Smooth muscle cell (in vitro differentiated cells): Measurements from ENCODE around the gene FYN. TPM values are rescaled to one million over a fixed set of nuclear protein-coding genes. Genes with fewer than 3 reads are reported as not detected.
A peak's percentile ranks its signal among the peaks of the same experiment; 100 is the strongest.

Experiments
- DNase-seq: peaks from one replicate; lab custom pipeline; 2025; ENCODE audit not compliant: unreplicated experiment; lab: John Stamatoyannopoulos, UW
- H2AFZ ChIP-seq: fragments of 200-600 bp; sonication (generic); 2 replicates; pipeline ENCODE4 v1.6.0; 2016; ENCODE audit warnings: antibody characterized with exemption, low read depth, mild to moderate bottlenecking
- H3F3A ChIP-seq: fragments of 200-600 bp; sonication (generic); 2 replicates; pipeline ENCODE4 v1.6.0; 2017; ENCODE audit warnings: antibody characterized with exemption, low read depth
- H3K27ac ChIP-seq: fragments of 200-600 bp; sonication (generic); 2 replicates; pipeline ENCODE4 v1.5.1; 2016; ENCODE audit warnings: low read depth, mild to moderate bottlenecking
- H3K27me3 ChIP-seq: fragments of 200-600 bp; sonication (generic); 2 replicates; pipeline ENCODE4 v1.6.1; 2016; ENCODE audit warnings: low read depth, mild to moderate bottlenecking
- H3K36me3 ChIP-seq: fragments of 200-600 bp; sonication (generic); 2 replicates; pipeline ENCODE4 v1.5.1; 2016; ENCODE audit warnings: low read depth
- H3K4me1 ChIP-seq: fragments of 200-600 bp; sonication (generic); 2 replicates; pipeline ENCODE4 v1.5.1; 2016; ENCODE audit warnings: low read depth
- H3K4me2 ChIP-seq: fragments of 200-600 bp; sonication (generic); 2 replicates; pipeline ENCODE4 v1.6.0; 2016; ENCODE audit warnings: mild to moderate bottlenecking
- H3K4me3 ChIP-seq: fragments of 200-600 bp; sonication (generic); 2 replicates; pipeline ENCODE4 v1.5.1; 2016; ENCODE audit warnings: mild to moderate bottlenecking
- H3K79me2 ChIP-seq: fragments of 200-600 bp; sonication (generic); 2 replicates; pipeline ENCODE4 v1.6.0; 2016; ENCODE audit warnings: low read depth, mild to moderate bottlenecking
- H3K9ac ChIP-seq: fragments of 200-600 bp; sonication (generic); 2 replicates; pipeline ENCODE4 v1.6.0; 2016; ENCODE audit warnings: low read depth
- H3K9me3 ChIP-seq: fragments of 200-600 bp; sonication (generic); replicated peaks from 2 replicates; pipeline ENCODE4 v1.5.1; 2016; ENCODE audit warnings: low read depth
- H4K20me1 ChIP-seq: fragments of 200-600 bp; sonication (generic); 2 replicates; pipeline ENCODE4 v1.6.0; 2016; ENCODE audit warnings: low read depth
- WGBS: methylation state at CpG from one replicate; pipeline ENCODE4 v1.1.7; 2016; ENCODE audit warnings: low lambda C conversion rate; 5-methylcytosine and 5-hydroxymethylcytosine counted together
- polyA plus RNA-seq: library from polyadenylated mRNA; unstranded; fragments of >200 nt; fragmentation: Nextera tagmentation; extraction: Ambion mirVana; gene quantifications from 2 replicates; pipeline ENCODE4 v1.2.1, GENCODE V29; 2016
- total RNA-seq: library from RNA; depleted of rRNA; stranded (reverse); fragments of >200 nt; gene quantifications from 2 replicates; pipeline ENCODE4 v1.2.3, GENCODE V29; 2014
- TF ChIP-seq, protein P1 (sequence below): fragments of 200-600 bp; sonication (generic); IDR thresholded peaks from 2 replicates; pipeline ENCODE4 v1.5.1; 2017; ENCODE audit warnings: borderline replicate concordance, mild to moderate bottlenecking, antibody characterized with exemption; ENCODE audit not compliant: insufficient read depth, poor library complexity, severe bottlenecking

Gene FYN
- total and polyA plus RNA-seq, 2 experiments from 2014 or later = 110 to 138 TPM

DNA sequence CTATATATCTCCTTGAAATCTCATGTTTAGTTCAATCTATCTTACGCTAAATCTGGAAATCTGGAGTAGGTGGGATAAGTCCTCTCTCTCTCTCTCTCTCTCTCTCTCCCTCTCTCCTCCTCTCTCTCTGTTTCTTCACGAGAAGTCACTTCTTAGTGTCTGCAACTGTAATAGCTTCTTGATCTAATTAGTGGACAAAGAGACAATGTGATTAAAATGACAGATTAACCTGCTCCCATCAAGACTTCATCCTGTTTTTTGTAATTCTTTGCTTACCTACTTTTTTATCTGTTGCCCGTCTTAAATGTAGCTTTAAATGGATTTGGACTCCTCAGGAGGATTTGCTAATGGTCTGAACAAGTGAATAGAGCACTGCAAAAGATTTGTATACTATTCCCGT is 2.5 kb upstream of the FYN start:
- Histone ChIP-seq H3K4me3 (no peak overlapping the region), H3K9me3 (no peaks in the 10 kb centered on the region), H3K9ac (no peak overlapping the region), H3F3A (peaks cover 3% of the 10 kb centered on the region), H3K27me3 (no peaks in the 10 kb centered on the region), H4K20me1 (peaks cover 14% of the 10 kb centered on the region), H3K79me2 (peaks cover 17% of the 10 kb centered on the region), H2AFZ (no peak overlapping the region), H3K36me3 (no peaks in the 10 kb centered on the region), H3K4me2 (no peak overlapping the region), H3K4me1 (peaks cover 10% of the 10 kb centered on the region), H3K27ac (no peak overlapping the region)
- DNase-seq = no peak
- TF ChIP-seq, protein P1, sequence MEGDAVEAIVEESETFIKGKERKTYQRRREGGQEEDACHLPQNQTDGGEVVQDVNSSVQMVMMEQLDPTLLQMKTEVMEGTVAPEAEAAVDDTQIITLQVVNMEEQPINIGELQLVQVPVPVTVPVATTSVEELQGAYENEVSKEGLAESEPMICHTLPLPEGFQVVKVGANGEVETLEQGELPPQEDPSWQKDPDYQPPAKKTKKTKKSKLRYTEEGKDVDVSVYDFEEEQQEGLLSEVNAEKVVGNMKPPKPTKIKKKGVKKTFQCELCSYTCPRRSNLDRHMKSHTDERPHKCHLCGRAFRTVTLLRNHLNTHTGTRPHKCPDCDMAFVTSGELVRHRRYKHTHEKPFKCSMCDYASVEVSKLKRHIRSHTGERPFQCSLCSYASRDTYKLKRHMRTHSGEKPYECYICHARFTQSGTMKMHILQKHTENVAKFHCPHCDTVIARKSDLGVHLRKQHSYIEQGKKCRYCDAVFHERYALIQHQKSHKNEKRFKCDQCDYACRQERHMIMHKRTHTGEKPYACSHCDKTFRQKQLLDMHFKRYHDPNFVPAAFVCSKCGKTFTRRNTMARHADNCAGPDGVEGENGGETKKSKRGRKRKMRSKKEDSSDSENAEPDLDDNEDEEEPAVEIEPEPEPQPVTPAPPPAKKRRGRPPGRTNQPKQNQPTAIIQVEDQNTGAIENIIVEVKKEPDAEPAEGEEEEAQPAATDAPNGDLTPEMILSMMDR = no peak
- 89% methylated on average over 4 of the region's 4 CpGs for WGBS

DNA sequence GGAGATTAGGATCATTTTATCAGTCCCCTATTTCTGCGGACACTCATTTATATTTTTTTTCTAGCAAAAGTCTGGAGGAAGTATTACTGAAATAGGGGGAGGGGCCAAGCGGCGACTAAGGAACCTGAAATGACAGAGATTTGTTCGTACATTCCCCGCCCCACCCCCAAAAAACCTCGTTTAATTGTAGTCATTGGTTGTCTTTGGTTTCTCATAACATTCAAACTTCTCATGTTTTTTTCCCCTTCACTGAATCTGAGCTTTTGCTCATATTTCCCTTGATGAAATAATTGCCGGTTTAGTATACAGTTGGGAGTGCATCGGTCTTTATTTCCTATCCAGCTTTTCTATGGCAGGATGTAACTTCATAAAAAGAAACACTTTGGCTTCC is 768 bp upstream of the FYN start:
- H3K9ac ChIP-seq = no peak overlapping the region

DNA sequence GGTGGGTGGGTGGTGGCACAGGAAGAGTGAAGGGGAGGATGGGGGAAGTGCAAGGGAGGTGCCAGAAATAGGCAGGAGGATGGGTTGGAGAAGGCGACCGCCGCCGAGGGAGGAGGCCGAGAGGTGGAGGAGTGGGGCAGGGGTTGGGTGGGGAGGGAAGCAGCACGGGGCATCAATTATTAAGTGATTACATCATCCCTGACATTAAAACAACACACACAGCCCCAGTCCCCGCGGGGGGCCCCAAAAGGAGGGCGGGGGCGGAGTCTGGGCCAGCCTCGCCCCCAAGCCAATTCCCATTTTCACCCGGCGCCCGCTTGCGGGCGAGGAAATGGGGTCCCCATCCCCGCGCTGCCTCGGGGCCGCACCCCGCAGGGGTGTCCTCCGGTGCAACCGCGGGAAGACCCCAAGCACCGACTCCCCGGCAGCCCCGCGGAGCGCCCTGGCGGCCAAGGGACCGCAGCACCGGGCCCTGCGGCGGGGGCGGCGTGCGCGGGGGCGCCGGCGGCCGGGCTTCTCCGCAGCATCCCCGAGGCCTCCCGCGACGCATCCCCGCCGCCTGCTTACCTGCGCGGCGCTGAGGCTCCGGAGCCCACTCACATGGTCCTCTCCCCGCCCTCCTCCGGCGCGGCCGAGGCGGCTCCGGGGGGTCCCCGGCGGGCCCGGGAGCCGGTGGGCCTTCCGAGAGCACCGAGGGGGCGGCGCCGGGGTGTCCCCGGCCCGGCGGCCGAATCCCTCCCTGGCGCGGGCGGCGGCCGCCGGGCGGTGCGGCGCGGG is 663 bp downstream of the FYN start:
- peak overlapping the region; percentile 83 for H2AFZ ChIP-seq
- H4K20me1 ChIP-seq = peaks cover 46% of the 10 kb centered on the region
- peak overlapping the region; percentile 30 for H3K9ac ChIP-seq
- no peaks in the 10 kb centered on the region for H3K36me3 ChIP-seq
- DNase-seq = peak; percentile 28
- peaks cover 14% of the 10 kb centered on the region for H3K4me1 ChIP-seq
- H3K27me3 ChIP-seq = no peaks in the 10 kb centered on the region
- H3K27ac ChIP-seq = peak overlapping the region; percentile 40
- 0% methylated on average over 42 of the region's 83 CpGs for WGBS
- TF ChIP-seq, protein P1 = no peak
- H3K9me3 ChIP-seq = no peaks in the 10 kb centered on the region
- H3F3A ChIP-seq = peaks cover 3% of the 10 kb centered on the region
- peak overlapping the region; percentile 96 for H3K4me2 ChIP-seq
- H3K4me3 ChIP-seq = peak overlapping the region; percentile 82
- peaks cover 48% of the 10 kb centered on the region for H3K79me2 ChIP-seq

More for the DNA sequence above, 768 bp upstream of the FYN start:
- H3K4me3 ChIP-seq = peak overlapping the region; percentile 82
- 21% methylated on average over 8 of the region's 8 CpGs for WGBS
- peaks cover 3% of the 10 kb centered on the region for H3F3A ChIP-seq
- peaks cover 31% of the 10 kb centered on the region for H4K20me1 ChIP-seq
- TF ChIP-seq, protein P1 = no peak
- peaks cover 34% of the 10 kb centered on the region for H3K79me2 ChIP-seq
- no peaks in the 10 kb centered on the region for H3K9me3 ChIP-seq
- peak overlapping the region; percentile 92 for H2AFZ ChIP-seq
- H3K27me3 ChIP-seq = no peaks in the 10 kb centered on the region
- H3K36me3 ChIP-seq = no peaks in the 10 kb centered on the region
- peaks cover 14% of the 10 kb centered on the region for H3K4me1 ChIP-seq
- peak overlapping the region; percentile 96 for H3K4me2 ChIP-seq
- H3K27ac ChIP-seq = no peak overlapping the region
- no peak for DNase-seq
